Measurements from ENCODE around the gene LONP1. TPM values are rescaled to one million over a fixed set of nuclear protein-coding genes. Genes with fewer than 3 reads are reported as not detected.

The LONP1 gene
- total and polyA plus RNA-seq, 2 of the 8 experiments (the other 6 are each of a cell fraction or from before 2014, with no cell fraction given): 98.1 to 117 TPM

DNA sequence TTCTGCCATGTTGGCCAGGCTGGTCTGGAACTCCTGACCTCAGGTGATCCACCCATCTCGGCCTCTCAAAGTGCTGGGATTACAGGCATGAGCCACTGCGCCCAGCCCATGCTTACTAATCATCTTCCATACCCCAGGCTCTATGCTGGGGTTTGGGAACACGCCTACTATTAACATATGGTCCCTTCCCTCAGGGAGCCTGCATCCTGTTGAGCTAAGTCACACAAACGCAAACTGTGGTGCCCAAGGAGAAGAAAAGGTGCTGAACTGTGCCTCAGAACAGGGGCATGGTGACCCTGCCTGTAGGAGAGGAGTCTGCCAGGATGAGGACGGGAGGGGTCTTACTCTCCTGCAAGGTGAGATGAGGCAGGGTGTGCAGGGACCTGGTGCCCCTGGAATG, 45.2 kb downstream of the LONP1 start:
- H2BK12ac ChIP-seq (ENCODE audit: low read depth, low read length): no peak overlapping the region
- peaks cover 8% of the 10 kb centered on the region; the same call in 1 of the 2 replicates for H3K23me2 ChIP-seq (ENCODE audit: low read depth, low read length)
- no peak overlapping the region for H2AK5ac ChIP-seq (ENCODE audit: low read depth, low read length)
- peaks cover 1% of the 10 kb centered on the region; the same call in 1 of the 2 replicates for H3K79me1 ChIP-seq (ENCODE audit: low read depth, low read length)
- no peak for FAIRE-seq
- H2AFZ ChIP-seq (ENCODE audit: low read length): no peak overlapping the region
- ChIA-PET CTCF (ENCODE audit: partially characterized antibody) (interaction anchor here (0.8 kb wide), 1 partner anchor 13 kb away, joined by 3 read pairs; no protein-coding TSS in a partner anchor), POLR2A (ENCODE audit: partially characterized antibody) (interaction anchor here (1.0 to 4.1 kb wide), 3 partner anchors 12 to 52 kb away, joined by 3 to 51 read pairs (median 8); partner anchors contain the start of genes RPL36, SAFB and SAFB2)
- 89% methylated on average over 5 of the region's 5 CpGs; no CpG with 5 or more reads in 1 of the 2 experiments for WGBS, 2 experiments (ENCODE audit: extremely low coverage in 1 of 2, insufficient coverage in 1 of 2, insufficient read length in 1 of 2, insufficient replicate concordance in 2 of 2, low coverage in 1 of 2, low lambda C conversion rate in 2 of 2, missing lambda C conversion rate in 1 of 2)
- no peaks in the 10 kb centered on the region for H3K79me2 ChIP-seq (ENCODE audit: control insufficient read depth in 1 of 2, insufficient read depth in 2 of 2, low read length in 2 of 2)
- peaks cover 0 to 3% (median 3%) of the 10 kb centered on the region in 4 experiments; a peak in 4 of 8 replicates for H3K36me3 ChIP-seq (ENCODE audit: control insufficient read depth in 2 of 4, insufficient read depth in 4 of 4, low read length in 3 of 4)
- no peaks in the 10 kb centered on the region for H3K9me3 ChIP-seq (ENCODE audit: insufficient read depth in 2 of 2, low read depth in 1 of 2, low read length in 1 of 2)
- no peak overlapping the region for H2BK120ac ChIP-seq (replicated peaks; ENCODE audit: low read depth, low read length)
- H4K20me1 ChIP-seq (replicated peaks in 1 of 2; ENCODE audit: control insufficient read depth in 1 of 2, insufficient read depth in 2 of 2, low read length in 2 of 2): peaks cover 0 to 3% of the 10 kb centered on the region in 2 experiments
- no peak overlapping the region for H3K23ac ChIP-seq (ENCODE audit: insufficient read length)
- no peak for DNase-seq (ENCODE audit: low read depth in 1 of 2, low spot score in 2 of 2)
- H4K8ac ChIP-seq (ENCODE audit: extremely low read depth, insufficient read depth, low read length): no peak overlapping the region
- no peak overlapping the region for H2BK20ac ChIP-seq (ENCODE audit: low read length)
- H3K18ac ChIP-seq (ENCODE audit: extremely low read depth, low read length): no peak overlapping the region
- H3K4ac ChIP-seq (replicated peaks; ENCODE audit: insufficient read length, low read depth, low read length): no peak overlapping the region
- no peak overlapping the region for H3K9ac ChIP-seq (replicated peaks in 1 of 4; ENCODE audit: extremely low read depth in 1 of 4, low read depth in 3 of 4, low read length in 3 of 4)
- H3K56ac ChIP-seq (replicated peaks; ENCODE audit: insufficient read length, low read depth, low read length): no peak overlapping the region
- H4K91ac ChIP-seq (replicated peaks; ENCODE audit: insufficient read length, low read length): no peak overlapping the region
- H3K27ac ChIP-seq (ENCODE audit: low read depth, low read length): no peak overlapping the region
- no peak overlapping the region for H3K4me3 ChIP-seq (ENCODE audit: extremely low read depth in 1 of 4, insufficient read depth in 2 of 4, low read depth in 3 of 4, low read length in 4 of 4)
- H3K4me1 ChIP-seq (replicated peaks in 1 of 4; ENCODE audit: control insufficient read depth in 3 of 4, insufficient read depth in 4 of 4, low read length in 3 of 4): peaks cover 0 to 3% (median under 1%) of the 10 kb centered on the region in 4 experiments; a peak in 3 of 7 replicates
- H3K27me3 ChIP-seq (replicated peaks in 1 of 4; ENCODE audit: control insufficient read depth in 3 of 4, extremely low read depth in 1 of 4, insufficient read depth in 3 of 4, low read length in 3 of 4): no peaks in the 10 kb centered on the region
- H2BK15ac ChIP-seq (ENCODE audit: low read length): no peak overlapping the region
- no peak overlapping the region for H3K4me2 ChIP-seq (ENCODE audit: insufficient read depth in 1 of 2, low read depth in 2 of 2, low read length in 2 of 2)
- H3K14ac ChIP-seq (ENCODE audit: insufficient read length): no peak overlapping the region
- H4K5ac ChIP-seq (ENCODE audit: insufficient read length, low read depth, low read length): no peak overlapping the region
- H2BK5ac ChIP-seq (ENCODE audit: low read depth, low read length): no peak overlapping the region
- no peak for TF ChIP-seq ASH2L (IDR thresholded peaks at IDR 0.05; ENCODE audit: low read length)
- no peak for TF ChIP-seq RXRA (IDR thresholded peaks at IDR 0.05; ENCODE audit: insufficient read depth, low read depth, low read length)
- no peak for TF ChIP-seq GABPA (IDR thresholded peaks at IDR 0.05; ENCODE audit: borderline replicate concordance, insufficient read depth, low read length)
- TF ChIP-seq KDM5A (IDR thresholded peaks at IDR 0.05; ENCODE audit: low read length): no peak
- TF ChIP-seq FOSL1 (IDR thresholded peaks at IDR 0.05; ENCODE audit: insufficient read depth, low read depth, low read length): no peak
- no peak for TF ChIP-seq BACH1 (IDR thresholded peaks at IDR 0.05; ENCODE audit: low read length)
- TF ChIP-seq TBP (IDR thresholded peaks at IDR 0.05; ENCODE audit: low read depth, low read length): no peak
- no peak for TF ChIP-seq RNF2 (IDR thresholded peaks at IDR 0.05; ENCODE audit: borderline replicate concordance, low read depth, low read length, missing control alignments, poor library complexity, severe bottlenecking)

Data from H1 (cell line).